Calu3 (cell line): ENCODE data around the gene DYNC1H1. TPM values are rescaled to one million over a fixed set of nuclear protein-coding genes. Genes with fewer than 3 reads are reported as not detected.
"Not testable (repeated sequence)": the region's sequence is repeated elsewhere in the genome, so short reads cannot be mapped to it uniquely, and the experiment has no call there.

Experiments used
- BruUV-seq: library from RNA; stranded (reverse); fragments of 400-500 nt; replicated peaks from 2 replicates; lab custom pipeline; 2021; lab: Mats Ljungman, UMichigan
- CTCF ChIA-PET: fragments of 300-600 bp; sonication (Branson Sonifier 250); formaldehyde crosslinking; loops from one replicate; lab custom pipeline; 2022; ENCODE audit warnings: antibody characterized with exemption; lab: Charles Lee
- DNase-seq: peaks from one replicate; pipeline ENCODE4 v3.0.0; 2022
- H3K27ac Mint-ChIP-seq: one replicate; pipeline ENCODE4 v1.8.0; 2022; ENCODE audit warnings: mixed read lengths; ENCODE audit not compliant: unreplicated experiment
- H3K27me3 Mint-ChIP-seq: one replicate; pipeline ENCODE4 v1.8.0; 2022; ENCODE audit warnings: mixed read lengths; ENCODE audit not compliant: unreplicated experiment
- H3K36me3 Mint-ChIP-seq: one replicate; pipeline ENCODE4 v1.8.0; 2022; ENCODE audit warnings: mild to moderate bottlenecking, moderate library complexity, mixed read lengths; ENCODE audit not compliant: insufficient read depth, unreplicated experiment
- H3K4me1 Mint-ChIP-seq: one replicate; pipeline ENCODE4 v1.8.0; 2022; ENCODE audit warnings: mild to moderate bottlenecking, low read depth, mixed read lengths; ENCODE audit not compliant: unreplicated experiment
- H3K4me3 Mint-ChIP-seq: one replicate; pipeline ENCODE4 v1.8.0; 2022; ENCODE audit warnings: mild to moderate bottlenecking, low read depth, moderate library complexity, mixed read lengths; ENCODE audit not compliant: unreplicated experiment
- H3K9me3 Mint-ChIP-seq: one replicate; pipeline ENCODE4 v1.8.0; 2022; ENCODE audit warnings: low read depth, mixed read lengths; ENCODE audit not compliant: unreplicated experiment
- CTCF ChIP-seq: fragments of 200-600 bp; IDR thresholded peaks from one replicate; pipeline ENCODE4 v1.8.0; 2022; ENCODE audit warnings: antibody characterized with exemption; ENCODE audit not compliant: unreplicated experiment
- intact Hi-C: fragments of 100-400 bp; cut with micrococcal nuclease; formaldehyde crosslinking; loops from one replicate; pipeline ENCODE4 v1.10.0; 2022; ENCODE audit not compliant: unreplicated experiment
- total RNA-seq: library from RNA; stranded (reverse); gene quantifications from 2 replicates; pipeline ENCODE4 v1.2.3, GENCODE V29; 2022

DYNC1H1 gene
- total RNA-seq, 1 experiment from 2014 or later = 529 TPM

GRCh38 chr14:101979666-101980065 is 15.3 kb downstream of the DYNC1H1 start:
- H3K36me3 Mint-ChIP-seq = peaks cover 63% of the 10 kb centered on the region
- H3K27me3 Mint-ChIP-seq = no peaks in the 10 kb centered on the region
- no peak for DNase-seq
- peaks cover 38% of the 10 kb centered on the region for H3K4me1 Mint-ChIP-seq
- CTCF ChIA-PET = interaction anchor here (0.6 kb wide), 1 partner anchor 675 kb away, joined by 11 read pairs; no protein-coding TSS in a partner anchor
- H3K9me3 Mint-ChIP-seq = no peaks in the 10 kb centered on the region
- peak overlapping the region; percentile 62 for H3K4me3 Mint-ChIP-seq
- BruUV-seq = no TSS peak
- H3K27ac Mint-ChIP-seq = peak overlapping the region; percentile 90
- intact Hi-C loops = loop anchor here (1.0 kb wide), 1 partner anchor 7 kb away; no protein-coding TSS in a partner anchor
- no peak for TF ChIP-seq CTCF

- TF ChIP-seq CTCF = no peak
- BruUV-seq = no TSS peak
- Mint-ChIP-seq H3K27me3 (no peaks in the 10 kb centered on the region), H3K27ac (peak overlapping the region; percentile 90), H3K4me3 (peak overlapping the region; percentile 62), H3K36me3 (peaks cover 63% of the 10 kb centered on the region), H3K9me3 (no peaks in the 10 kb centered on the region), H3K4me1 (peaks cover 33% of the 10 kb centered on the region)
- intact Hi-C loops = loop anchor here (1.0 kb wide), 1 partner anchor 8 kb away; no protein-coding TSS in a partner anchor
- no peak for DNase-seq
- CTCF ChIA-PET = no interaction called here
Observed at GRCh38 chr14:101980251-101980650, 15.9 kb downstream of the DYNC1H1 start.

GRCh38 chr14:101980700-101981099 is 16.3 kb downstream of the DYNC1H1 start:
- BruUV-seq = TSS peak; percentile 4
- TF ChIP-seq CTCF = no peak
- DNase-seq = peak; percentile 81
- Mint-ChIP-seq H3K4me3 (peak overlapping the region; percentile 62), H3K4me1 (peaks cover 29% of the 10 kb centered on the region), H3K9me3 (no peaks in the 10 kb centered on the region), H3K27ac (peak overlapping the region; percentile 90), H3K27me3 (no peaks in the 10 kb centered on the region), H3K36me3 (peaks cover 63% of the 10 kb centered on the region)
- CTCF ChIA-PET = no interaction called here
- intact Hi-C loops = loop anchor here (1.0 kb wide), 1 partner anchor 8 kb away; no protein-coding TSS in a partner anchor

GRCh38 chr14:101982621-101983020 is 18.2 kb downstream of the DYNC1H1 start:
- no peak overlapping the region for H3K4me3 Mint-ChIP-seq
- TF ChIP-seq CTCF = no peak
- peaks cover 29% of the 10 kb centered on the region for H3K4me1 Mint-ChIP-seq
- intact Hi-C loops = no loop called here
- no peak for DNase-seq
- H3K9me3 Mint-ChIP-seq = no peaks in the 10 kb centered on the region
- no peak overlapping the region for H3K27ac Mint-ChIP-seq
- no peaks in the 10 kb centered on the region for H3K27me3 Mint-ChIP-seq
- BruUV-seq = no TSS peak
- peaks cover 69% of the 10 kb centered on the region for H3K36me3 Mint-ChIP-seq
- CTCF ChIA-PET = no interaction called here

GRCh38 chr14:101984831-101985230 is 20.5 kb downstream of the DYNC1H1 start:
- DNase-seq, intact Hi-C loops, H3K27me3 Mint-ChIP-seq, H3K27ac Mint-ChIP-seq, H3K4me3 Mint-ChIP-seq, H3K9me3 Mint-ChIP-seq, BruUV-seq: not testable (repeated sequence)
- CTCF ChIA-PET = interaction anchor here (0.6 kb wide), 1 partner anchor 14 kb away, joined by 8 read pairs; no protein-coding TSS in a partner anchor
- H3K4me1 Mint-ChIP-seq = peaks cover 12% of the 10 kb centered on the region
- H3K36me3 Mint-ChIP-seq = peaks cover 66% of the 10 kb centered on the region
